Stimulated activated memory B cell treated with anti-CD40 and anti-IgM and Interleukin-4, amounts not matched to agents 10 μg/mL and 1 μg/mL and 100 μg/mL, for 72 hours (primary cell): ENCODE data around the gene MBP.

ENCODE experiments used
- ATAC-seq: fragments of 150-1000 bp; cut with Tn5 transposase; 2 replicates; pipeline ENCODE4 v1.10.0; 2021
- H3K27ac Mint-ChIP-seq: one replicate; pipeline ENCODE4 v1.8.0; 2022; ENCODE audit warnings: mild to moderate bottlenecking, mixed read lengths
- H3K27me3 Mint-ChIP-seq: one replicate; pipeline ENCODE4 v1.8.0; 2022; ENCODE audit warnings: mixed read lengths
- H3K36me3 Mint-ChIP-seq: one replicate; pipeline ENCODE4 v1.8.0; 2022; ENCODE audit warnings: mixed read lengths
- H3K4me1 Mint-ChIP-seq: one replicate; pipeline ENCODE4 v1.8.0; 2022; ENCODE audit warnings: mixed read lengths
- H3K4me3 Mint-ChIP-seq: one replicate; pipeline ENCODE4 v1.8.0; 2022; ENCODE audit warnings: mild to moderate bottlenecking, moderate library complexity, mixed read lengths
- H3K9me3 Mint-ChIP-seq: one replicate; pipeline ENCODE4 v1.8.0; 2022; ENCODE audit warnings: mixed read lengths

The MBP gene

DNA sequence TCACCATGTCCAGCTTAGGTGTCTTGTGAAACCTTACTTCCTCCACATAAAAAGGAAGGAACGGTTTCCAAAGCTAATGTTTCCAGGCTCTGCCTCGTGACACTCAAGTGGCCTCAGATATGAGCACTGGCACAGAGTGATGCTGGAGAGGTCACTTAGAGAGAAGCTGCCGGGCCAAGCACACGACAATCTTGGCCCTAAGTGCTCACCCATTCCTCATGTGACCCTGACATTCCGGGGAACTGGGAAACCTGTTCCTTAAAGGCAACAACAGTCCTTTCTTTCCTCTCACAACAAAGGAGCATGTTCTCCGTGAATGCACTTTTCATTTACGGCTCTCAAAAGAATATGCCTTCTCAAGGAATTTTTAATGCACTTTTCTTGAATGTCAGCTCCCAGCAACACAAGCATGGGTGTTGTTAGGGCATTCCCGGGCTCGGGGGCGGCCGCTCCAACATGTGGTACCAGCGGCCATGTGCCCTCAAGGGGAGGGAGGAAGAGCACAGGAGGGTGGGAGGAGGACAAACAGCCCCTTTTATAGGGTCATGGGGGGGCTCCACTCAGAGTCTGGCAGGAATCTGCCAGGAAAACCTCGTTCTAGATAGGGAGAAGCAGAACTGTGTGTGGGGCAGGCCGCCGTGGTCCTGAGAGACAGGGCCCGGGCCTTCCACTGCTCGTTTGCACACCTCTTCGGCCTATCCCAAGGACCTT is 118.6 kb downstream of the MBP start:
- H3K4me1 Mint-ChIP-seq: peaks cover 10% of the 10 kb centered on the region
- no peak overlapping the region for H3K4me3 Mint-ChIP-seq
- H3K36me3 Mint-ChIP-seq: peaks cover 57% of the 10 kb centered on the region
- no peak overlapping the region for H3K27ac Mint-ChIP-seq
- H3K27me3 Mint-ChIP-seq: no peaks in the 10 kb centered on the region
- H3K9me3 Mint-ChIP-seq: peaks cover 6% of the 10 kb centered on the region
- no peak for ATAC-seq

DNA sequence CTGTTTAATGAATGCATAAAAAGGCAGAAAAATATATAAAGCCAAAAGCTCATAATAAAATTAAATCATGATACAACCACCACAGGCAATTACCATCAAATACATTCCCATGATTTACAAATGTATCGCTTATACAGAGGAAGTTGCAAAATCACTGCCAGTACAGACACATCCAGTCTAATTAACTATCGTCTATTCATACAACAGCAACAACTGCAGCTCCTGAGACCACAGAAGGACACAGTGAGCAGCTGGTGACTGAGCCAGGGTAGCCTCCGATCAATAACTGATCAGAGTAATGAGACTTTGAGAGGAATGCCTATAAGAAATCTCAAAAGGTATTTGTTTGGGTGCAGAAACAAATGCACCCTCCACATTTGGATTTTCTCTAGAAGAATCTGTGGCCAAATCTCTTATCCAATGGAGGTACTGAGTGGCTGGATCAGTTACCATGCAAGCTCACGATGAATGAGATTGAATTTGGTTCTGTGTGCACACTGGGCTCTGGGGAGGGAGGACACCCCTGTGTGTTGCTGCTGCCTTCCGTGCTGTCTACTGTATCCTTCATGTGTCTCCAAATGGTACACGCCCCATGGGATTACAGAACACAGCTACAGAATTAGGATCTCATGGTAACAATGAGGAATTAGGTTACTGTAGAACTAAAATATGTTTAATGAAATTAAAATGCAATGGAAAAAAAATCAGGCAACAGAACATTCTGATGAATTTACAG is 119.6 kb downstream of the MBP start:
- H3K36me3 Mint-ChIP-seq: peaks cover 54% of the 10 kb centered on the region
- H3K4me3 Mint-ChIP-seq: no peak overlapping the region
- no peaks in the 10 kb centered on the region for H3K27me3 Mint-ChIP-seq
- ATAC-seq: no peak
- no peak overlapping the region for H3K27ac Mint-ChIP-seq
- no peaks in the 10 kb centered on the region for H3K9me3 Mint-ChIP-seq
- H3K4me1 Mint-ChIP-seq: peaks cover 14% of the 10 kb centered on the region

DNA sequence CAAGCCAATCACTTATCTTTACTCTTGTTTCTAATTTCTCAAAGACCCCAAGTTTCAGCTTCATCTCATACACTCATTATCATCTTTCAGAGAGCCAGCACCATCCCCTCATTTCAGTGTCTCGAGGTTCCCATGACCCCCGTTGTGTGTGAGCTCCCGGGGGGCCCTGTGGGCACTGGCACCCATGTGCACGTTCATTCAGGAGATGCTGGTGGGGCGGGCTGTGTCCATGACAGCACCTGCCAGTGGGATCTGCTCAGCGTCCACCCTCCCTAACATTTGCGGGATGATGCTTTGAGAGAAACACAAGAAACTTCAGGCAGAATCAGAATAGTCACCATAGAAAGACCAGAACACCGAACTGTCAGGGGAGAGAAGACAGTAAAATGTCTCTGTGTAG is 120.5 kb downstream of the MBP start:
- Mint-ChIP-seq H3K9me3 (no peaks in the 10 kb centered on the region), H3K36me3 (peaks cover 46% of the 10 kb centered on the region), H3K4me1 (peaks cover 23% of the 10 kb centered on the region), H3K4me3 (no peak overlapping the region), H3K27ac (no peak overlapping the region), H3K27me3 (no peaks in the 10 kb centered on the region)
- ATAC-seq: no peak

DNA sequence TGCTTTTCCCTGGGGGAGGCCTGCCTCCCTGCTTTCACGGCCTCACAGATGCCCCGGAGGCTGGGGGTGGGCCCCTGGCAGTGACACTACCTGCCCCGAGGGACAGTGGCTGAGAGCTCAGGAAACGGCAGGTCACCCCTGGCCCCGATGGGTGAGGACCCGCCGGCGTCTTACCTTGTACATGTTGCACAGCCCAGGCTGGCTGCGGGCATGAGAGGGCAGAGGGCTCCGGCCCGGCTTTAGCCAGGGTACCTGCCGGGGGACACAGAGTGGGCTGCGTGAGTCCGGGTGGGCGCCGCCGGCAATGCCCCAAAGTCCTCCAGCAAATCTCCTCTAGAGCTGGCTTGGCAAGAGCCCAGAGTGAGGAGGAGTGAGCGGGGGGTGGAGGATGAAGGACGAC is 122.9 kb downstream of the MBP start:
- Mint-ChIP-seq H3K9me3 (no peaks in the 10 kb centered on the region), H3K4me3 (no peak overlapping the region), H3K4me1 (peaks cover 43% of the 10 kb centered on the region), H3K27me3 (no peaks in the 10 kb centered on the region), H3K36me3 (peaks cover 36% of the 10 kb centered on the region), H3K27ac (peak overlapping the region; percentile 10)
- peak; percentile 3 for ATAC-seq

DNA sequence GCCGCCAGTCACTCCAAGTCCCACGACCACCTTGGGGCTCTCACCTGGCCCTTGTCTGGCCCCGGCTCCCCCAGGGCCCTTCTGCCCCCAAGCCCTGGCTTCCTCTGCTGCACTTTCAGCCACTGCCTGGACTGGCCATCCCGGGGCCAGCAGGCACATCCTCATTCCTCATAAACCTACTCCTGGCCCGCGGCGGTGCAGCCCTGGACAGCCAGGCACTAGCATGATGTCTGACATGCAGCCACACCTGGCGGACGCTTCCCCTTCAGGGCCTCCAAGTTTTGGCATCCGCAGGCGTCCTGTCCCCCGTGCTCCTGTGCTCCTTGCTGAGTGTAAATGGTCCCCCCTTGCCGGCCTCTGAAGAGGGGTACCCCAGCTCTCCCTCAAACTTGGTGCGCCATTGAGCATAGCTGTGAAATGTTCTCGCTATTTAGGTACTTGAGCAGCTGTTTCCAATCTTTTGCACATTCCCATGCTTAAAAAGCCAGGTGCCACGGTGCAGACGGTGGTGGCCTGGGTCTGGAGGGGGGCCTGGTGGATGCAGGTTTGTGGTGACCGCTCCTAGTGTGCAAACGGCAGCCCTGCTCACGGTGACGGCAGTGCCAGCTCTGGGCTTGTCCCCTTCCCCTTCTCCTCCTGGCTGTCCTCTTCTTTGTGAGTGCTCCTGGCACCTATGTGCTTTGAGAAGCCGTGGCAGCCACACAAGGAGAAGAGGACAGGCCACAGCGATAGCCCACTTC is 123.8 kb downstream of the MBP start:
- H3K27ac Mint-ChIP-seq: peak overlapping the region; percentile 14
- ATAC-seq: no peak
- H3K27me3 Mint-ChIP-seq: no peaks in the 10 kb centered on the region
- peaks cover 36% of the 10 kb centered on the region for H3K36me3 Mint-ChIP-seq
- peaks cover 45% of the 10 kb centered on the region for H3K4me1 Mint-ChIP-seq
- H3K4me3 Mint-ChIP-seq: no peak overlapping the region
- no peaks in the 10 kb centered on the region for H3K9me3 Mint-ChIP-seq

DNA sequence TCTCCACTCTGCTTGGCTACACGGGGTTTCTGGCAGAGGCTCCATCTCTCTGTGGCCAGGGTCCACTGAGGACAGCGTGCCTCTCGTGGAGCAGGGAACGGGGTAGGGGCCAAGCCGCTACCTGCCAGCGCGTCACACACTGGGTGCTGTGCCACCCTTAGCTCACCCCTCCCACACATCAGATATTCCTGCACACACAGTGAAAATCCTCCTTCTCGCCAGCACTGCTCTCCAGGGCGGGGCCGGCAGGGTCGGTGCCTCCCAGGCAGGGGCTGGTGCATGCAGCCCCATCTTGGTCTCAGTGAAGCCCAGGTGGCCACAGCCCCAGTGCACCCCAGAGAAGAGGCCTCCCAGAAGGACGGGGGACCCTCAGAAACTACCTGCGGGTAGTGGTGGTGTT is 124.6 kb downstream of the MBP start:
- Mint-ChIP-seq H3K27me3 (no peaks in the 10 kb centered on the region), H3K9me3 (no peaks in the 10 kb centered on the region), H3K36me3 (peaks cover 36% of the 10 kb centered on the region), H3K4me3 (no peak overlapping the region), H3K27ac (no peak overlapping the region), H3K4me1 (peaks cover 45% of the 10 kb centered on the region)
- no peak for ATAC-seq

DNA sequence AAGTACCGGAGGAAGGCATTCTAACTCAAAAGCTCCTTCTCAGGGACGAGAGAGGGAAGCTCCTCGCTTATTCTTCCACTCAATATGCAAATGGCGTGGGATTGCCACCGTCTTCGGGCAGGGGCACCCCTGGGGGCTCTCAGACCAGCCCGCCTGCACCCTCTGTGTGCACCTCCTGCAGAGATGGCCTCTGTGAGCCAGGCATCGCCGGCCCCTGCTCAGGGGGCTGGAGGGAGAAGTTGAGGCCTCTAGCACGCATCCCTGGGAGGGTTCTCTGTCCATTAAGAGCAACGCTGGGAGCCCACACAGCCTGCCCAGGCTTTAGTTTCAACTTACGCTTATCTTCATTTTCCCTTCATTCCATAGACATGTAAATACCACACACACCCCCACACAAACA is 125.3 kb downstream of the MBP start:
- H3K4me1 Mint-ChIP-seq: peaks cover 45% of the 10 kb centered on the region
- H3K36me3 Mint-ChIP-seq: peaks cover 35% of the 10 kb centered on the region
- no peaks in the 10 kb centered on the region for H3K27me3 Mint-ChIP-seq

DNA sequence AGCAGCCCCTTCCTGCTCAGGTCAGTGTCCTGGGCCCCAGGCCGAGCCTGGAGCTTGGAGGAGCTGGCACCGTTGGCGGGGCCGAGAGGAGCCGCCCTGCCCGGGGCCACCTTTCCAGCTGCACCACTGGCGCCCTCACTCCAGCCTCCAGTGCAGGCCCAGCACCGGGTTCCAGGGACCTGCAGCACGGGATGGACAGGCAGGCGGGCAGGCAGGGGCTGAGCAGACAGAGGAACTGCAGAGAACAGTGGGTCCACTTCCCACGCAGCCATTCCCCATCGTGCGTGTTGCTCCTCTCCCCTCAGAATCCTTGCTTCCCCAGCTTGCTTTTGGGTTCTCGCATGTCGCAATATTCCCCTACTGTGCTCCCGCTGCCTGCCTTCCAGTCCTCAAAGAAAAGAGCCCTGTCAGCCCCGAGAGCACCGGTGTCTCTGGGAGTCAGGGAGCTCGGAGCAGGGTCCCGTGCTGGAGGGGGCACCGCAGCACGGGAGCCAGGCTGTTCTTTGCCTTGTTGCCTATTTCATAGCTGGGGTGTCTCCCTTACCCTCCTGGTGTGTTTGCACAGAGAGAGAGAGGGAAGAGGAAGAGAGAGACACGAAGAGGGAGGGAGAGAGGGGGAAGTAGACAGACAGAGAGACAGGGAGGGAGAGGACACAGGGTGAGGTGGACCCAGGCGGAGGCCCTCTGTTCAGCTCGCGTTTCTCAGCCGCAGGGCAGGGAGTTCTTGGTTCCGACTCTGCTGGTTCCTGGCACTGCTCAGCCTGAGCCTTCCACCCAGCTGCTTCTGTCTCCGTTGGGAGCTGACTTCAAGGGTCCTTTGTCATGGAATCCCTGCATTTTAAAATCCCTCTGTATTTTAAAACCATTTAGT is 126.0 kb downstream of the MBP start:
- Mint-ChIP-seq H3K27ac (peak overlapping the region; percentile 5), H3K27me3 (no peaks in the 10 kb centered on the region), H3K36me3 (peaks cover 31% of the 10 kb centered on the region), H3K4me3 (no peak overlapping the region), H3K9me3 (no peaks in the 10 kb centered on the region), H3K4me1 (peaks cover 45% of the 10 kb centered on the region)
- no peak for ATAC-seq

More for the DNA sequence above, 125.3 kb downstream of the MBP start:
- H3K27ac Mint-ChIP-seq: no peak overlapping the region
- ATAC-seq: no peak
- H3K4me3 Mint-ChIP-seq: no peak overlapping the region
- H3K9me3 Mint-ChIP-seq: no peaks in the 10 kb centered on the region

DNA sequence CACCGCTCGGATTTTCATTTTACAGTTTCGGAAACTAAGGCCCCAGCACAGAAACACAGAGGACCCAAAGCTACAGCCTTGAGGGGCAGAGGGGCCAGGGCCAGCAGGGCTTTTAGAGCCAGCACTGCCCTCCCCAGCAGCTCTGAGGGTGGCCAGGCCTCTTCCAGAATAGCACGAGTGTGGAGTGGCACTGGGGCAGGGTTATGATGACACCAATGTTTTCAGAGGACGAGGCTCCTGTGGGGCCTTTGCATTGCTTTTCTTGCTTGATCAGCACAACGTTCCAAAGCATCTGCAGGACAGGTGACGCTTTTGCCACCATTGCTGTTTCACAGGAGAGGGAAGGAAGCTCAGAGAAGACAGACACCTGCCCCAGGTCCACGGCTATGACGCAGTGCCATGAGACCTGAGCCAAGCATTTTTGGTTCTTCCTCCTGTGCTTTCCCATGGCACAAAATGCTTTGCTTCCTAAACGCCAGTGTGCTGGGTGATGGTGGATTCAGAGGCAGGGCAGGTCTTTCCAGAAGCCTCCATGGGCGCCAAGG is 126.9 kb downstream of the MBP start:
- H3K4me1 Mint-ChIP-seq: peaks cover 45% of the 10 kb centered on the region
- no peaks in the 10 kb centered on the region for H3K9me3 Mint-ChIP-seq
- H3K4me3 Mint-ChIP-seq: no peak overlapping the region
- peaks cover 28% of the 10 kb centered on the region for H3K36me3 Mint-ChIP-seq
- H3K27me3 Mint-ChIP-seq: no peaks in the 10 kb centered on the region
- ATAC-seq: no peak
- H3K27ac Mint-ChIP-seq: no peak overlapping the region

DNA sequence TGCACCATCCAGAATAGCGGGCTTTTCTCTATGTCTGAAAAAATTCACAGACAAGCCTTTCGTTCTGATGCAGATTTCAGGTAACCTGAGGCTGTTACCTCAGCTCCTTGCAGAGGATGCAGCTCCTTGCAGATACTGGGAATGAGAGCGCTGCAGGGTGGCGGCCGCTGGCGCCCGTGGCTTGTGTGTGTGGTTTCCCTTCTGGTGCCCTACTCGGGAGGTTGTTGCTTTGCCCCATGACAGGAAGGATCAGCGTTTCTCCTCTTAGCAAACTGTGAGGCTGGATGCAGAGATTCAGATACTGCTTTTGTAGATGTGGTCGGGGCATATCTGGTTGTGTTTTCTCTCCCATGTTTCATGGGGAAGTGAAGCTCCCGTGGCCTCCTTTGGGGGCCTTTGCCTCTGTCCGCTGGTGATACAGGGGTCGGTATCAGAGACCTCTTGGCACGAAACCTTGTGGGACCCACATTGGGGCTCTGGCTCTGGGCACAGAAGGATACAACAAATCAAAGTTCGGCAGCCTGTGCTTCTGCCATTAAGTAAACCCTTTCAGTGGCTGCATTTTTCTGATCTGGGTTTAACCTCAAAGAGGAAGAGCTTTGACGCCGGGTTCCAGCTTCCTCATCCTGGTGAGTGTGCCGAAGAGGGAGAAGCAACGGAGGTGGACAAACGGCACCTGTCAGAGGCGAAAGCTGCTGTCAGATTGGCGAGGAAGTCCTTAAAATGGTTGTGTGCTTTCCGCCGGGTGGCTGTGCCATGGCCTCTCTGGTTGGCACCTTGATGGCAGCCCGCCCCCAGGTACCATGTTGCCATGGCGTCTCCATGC is 127.8 kb downstream of the MBP start:
- Mint-ChIP-seq H3K27ac (peak overlapping the region; percentile 75), H3K4me3 (peak overlapping the region; percentile 63), H3K36me3 (peaks cover 19% of the 10 kb centered on the region), H3K27me3 (no peaks in the 10 kb centered on the region), H3K4me1 (peaks cover 47% of the 10 kb centered on the region), H3K9me3 (no peaks in the 10 kb centered on the region)
- ATAC-seq: peak; percentile 59

DNA sequence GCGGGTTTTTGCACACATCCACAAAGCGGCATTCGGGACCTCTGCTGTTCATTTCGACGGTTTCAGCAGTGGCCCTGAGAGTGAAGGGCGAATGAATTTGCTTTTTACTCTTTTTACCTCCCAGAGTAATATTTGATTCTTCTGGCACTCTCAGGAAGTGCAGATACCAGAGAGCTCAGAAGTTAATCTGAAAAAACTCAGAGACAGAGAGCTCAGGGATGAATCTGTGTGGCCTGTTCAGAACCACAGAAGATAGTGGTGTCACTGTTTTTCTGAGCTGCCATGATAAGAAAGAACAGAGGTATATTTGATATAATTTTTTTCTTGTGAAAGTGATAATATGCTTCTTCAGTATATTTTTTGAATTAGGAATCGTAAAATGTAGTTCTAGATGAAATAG is 129.3 kb downstream of the MBP start:
- H3K27ac Mint-ChIP-seq: no peak overlapping the region

DNA sequence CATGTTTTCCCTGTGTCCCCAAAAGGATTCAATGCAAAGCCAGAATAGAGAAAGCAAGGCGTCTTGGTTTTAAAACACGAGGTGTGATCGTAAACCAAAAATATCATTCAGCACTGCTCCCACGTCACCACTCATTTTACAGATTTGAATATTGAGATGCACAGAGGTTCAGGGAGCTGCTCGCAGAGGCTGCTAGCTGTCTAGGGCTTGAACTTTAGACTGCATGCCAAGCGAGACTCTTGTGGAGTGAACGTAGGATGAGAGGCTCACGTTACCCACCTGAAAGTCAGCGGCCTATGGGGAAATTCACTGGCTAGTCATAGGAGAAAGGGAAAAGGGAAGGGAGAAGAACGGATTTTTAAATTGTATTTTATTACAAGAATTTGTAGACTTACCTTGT is 130.1 kb downstream of the MBP start:
- ATAC-seq: no peak
- no peaks in the 10 kb centered on the region for H3K27me3 Mint-ChIP-seq
- peak overlapping the region; percentile 44 for H3K27ac Mint-ChIP-seq

More for the DNA sequence above, 129.3 kb downstream of the MBP start:
- peaks cover 39% of the 10 kb centered on the region for H3K4me1 Mint-ChIP-seq
- ATAC-seq: no peak
- H3K27me3 Mint-ChIP-seq: no peaks in the 10 kb centered on the region
- no peaks in the 10 kb centered on the region for H3K9me3 Mint-ChIP-seq
- no peak overlapping the region for H3K4me3 Mint-ChIP-seq
- H3K36me3 Mint-ChIP-seq: peaks cover 6% of the 10 kb centered on the region

DNA sequence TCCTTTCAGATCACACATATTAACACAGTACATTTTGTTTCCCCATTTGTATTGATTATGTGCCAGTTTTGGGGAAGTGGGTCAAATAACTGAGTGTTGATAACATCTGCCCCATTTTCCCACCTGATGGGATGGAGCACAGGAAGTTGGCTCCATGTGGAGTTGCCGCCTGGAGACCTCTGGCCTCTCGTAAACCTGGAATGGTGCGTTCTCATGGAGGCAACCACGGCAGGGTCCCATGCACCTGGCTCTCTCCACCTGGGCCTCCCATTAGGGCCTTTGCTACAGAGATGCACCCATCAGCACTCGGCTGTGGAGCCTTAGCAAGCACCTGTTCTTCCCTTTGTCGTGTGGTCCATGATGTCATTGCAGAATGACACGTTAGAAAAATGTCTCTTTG is 130.6 kb downstream of the MBP start:
- no peak overlapping the region for H3K4me3 Mint-ChIP-seq
- peak overlapping the region; percentile 44 for H3K27ac Mint-ChIP-seq
- no peak for ATAC-seq
- no peaks in the 10 kb centered on the region for H3K27me3 Mint-ChIP-seq
- H3K4me1 Mint-ChIP-seq: peaks cover 31% of the 10 kb centered on the region
- H3K36me3 Mint-ChIP-seq: peaks cover 6% of the 10 kb centered on the region
- no peaks in the 10 kb centered on the region for H3K9me3 Mint-ChIP-seq

More for the DNA sequence above, 130.1 kb downstream of the MBP start:
- Mint-ChIP-seq H3K4me3 (no peak overlapping the region), H3K4me1 (peaks cover 33% of the 10 kb centered on the region), H3K36me3 (peaks cover 6% of the 10 kb centered on the region), H3K9me3 (no peaks in the 10 kb centered on the region)

DNA sequence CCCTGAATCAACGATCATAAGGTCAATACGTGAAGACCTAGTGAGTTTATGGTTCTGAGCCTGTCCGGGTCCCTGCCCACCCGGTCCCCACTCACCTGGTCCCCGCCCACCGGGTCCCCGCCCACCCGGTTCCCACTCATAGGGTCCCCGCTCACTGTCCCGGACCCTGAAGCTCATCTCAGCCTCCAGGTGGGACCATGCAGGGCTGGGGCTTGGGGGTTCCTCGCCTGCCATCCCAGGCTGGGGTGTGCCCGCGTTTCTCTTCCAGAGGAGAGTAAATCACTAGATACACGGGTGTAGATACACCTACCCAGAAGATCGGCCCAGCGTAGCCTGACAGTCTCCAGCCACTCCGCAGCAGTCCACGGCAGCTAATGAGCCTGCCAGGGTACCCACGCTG is 131.5 kb downstream of the MBP start:
- no peak for ATAC-seq
- Mint-ChIP-seq H3K27me3 (no peaks in the 10 kb centered on the region), H3K4me3 (no peak overlapping the region), H3K27ac (no peak overlapping the region), H3K4me1 (peaks cover 25% of the 10 kb centered on the region), H3K36me3 (no peaks in the 10 kb centered on the region), H3K9me3 (no peaks in the 10 kb centered on the region)
